Right renal cortex interstitium (tissue), 3 donors: ENCODE results near the gene MSRB3. TPM values are rescaled to one million over a fixed set of nuclear protein-coding genes. Genes with fewer than 3 reads are reported as not detected.

Experiments
- polyA plus RNA-seq, 3 donors: library from polyadenylated mRNA; unstranded; fragments of 120-200 nt; gene quantifications; one replicate each; pipeline ENCODE4 v1.2.1, GENCODE V29; 2013; ENCODE audit not compliant: insufficient read length in 3 of 3

The MSRB3 gene
- polyA plus RNA-seq, 3 donors, result 21.7 to 23.7 (median 22.4) TPM

Other genes with a start within 250 kb of the MSRB3 start
- gene WIF1, start 157.4 kb upstream of the MSRB3 start, polyA plus RNA-seq, result 1 to 10 TPM; 2.0 to 2.5 (median 2.1) TPM
- gene LEMD3, start 109.1 kb upstream of the MSRB3 start, polyA plus RNA-seq, result 10 to 100 TPM; 38.5 to 40.7 (median 38.6) TPM